IPS-11a (cell line): Measurements from ENCODE around the gene ITGB1BP1.

Source experiments
- H3K4me3 ChIP-seq: one replicate; pipeline ENCODE4 v1.5.1; 2013; ENCODE audit warnings: low read depth, low read length, control low read depth

Gene ITGB1BP1

DNA sequence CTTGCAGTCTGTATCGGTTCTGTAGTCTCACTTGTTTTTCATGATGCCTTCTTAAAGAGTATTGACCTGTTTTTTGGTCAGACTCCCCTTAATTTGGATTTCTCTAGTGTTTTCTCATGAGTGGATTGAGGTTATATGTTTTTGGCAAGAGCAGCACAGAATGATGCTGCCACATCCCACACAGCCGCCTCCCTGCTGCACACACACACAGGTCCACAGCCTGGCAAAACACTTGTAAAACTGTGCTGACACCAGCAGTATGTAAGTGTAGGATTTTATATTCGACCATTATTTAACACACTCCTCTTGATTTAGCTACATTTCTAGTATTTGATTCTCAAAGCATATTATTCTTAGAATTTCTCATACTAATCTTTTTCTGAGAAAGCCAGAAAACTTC is 68.1 kb downstream of the ITGB1BP1 start:
- no peak overlapping the region for H3K4me3 ChIP-seq

DNA sequence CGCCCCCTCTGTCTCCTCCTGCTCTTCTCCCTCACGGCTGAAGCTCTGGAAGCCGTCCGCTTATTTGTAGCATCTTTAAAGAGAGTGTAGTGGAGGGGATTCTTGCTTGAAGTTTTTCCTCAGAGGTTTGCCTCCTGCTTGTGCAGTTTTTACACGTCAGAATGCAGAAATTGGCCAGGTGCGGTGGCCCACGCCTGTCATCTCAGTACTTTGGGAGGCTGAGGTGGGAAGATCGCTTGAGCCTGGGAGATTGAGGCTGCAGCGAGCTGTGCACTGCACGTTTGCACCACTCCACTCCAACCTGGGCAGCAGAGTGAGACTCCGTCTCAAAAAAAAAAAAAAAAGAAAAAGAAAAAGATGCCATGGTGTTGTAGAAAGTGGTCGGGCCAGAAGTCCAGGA is 69.0 kb downstream of the ITGB1BP1 start:
- H3K4me3 ChIP-seq, result no peak overlapping the region
